HEK293T (cell line): ENCODE results near the gene FNDC3B.

ENCODE experiments used
- ARNT ChIP-seq: fragments of 450-650 bp; IDR thresholded peaks from 2 replicates; pipeline ENCODE4 v1.6.1; 2017; ENCODE audit warnings: mild to moderate bottlenecking
- BHLHE40 ChIP-seq: fragments of 450-650 bp; IDR thresholded peaks from 2 replicates; pipeline ENCODE4 v1.6.1; 2016; ENCODE audit warnings: mild to moderate bottlenecking, moderate library complexity, borderline replicate concordance
- FOXA1 ChIP-seq: fragments of 450-650 bp; IDR thresholded peaks from 2 replicates; pipeline ENCODE4 v1.6.1; 2016; ENCODE audit warnings: mild to moderate bottlenecking
- FOXK2 ChIP-seq: fragments of 450-650 bp; IDR thresholded peaks from 2 replicates; pipeline ENCODE4 v1.6.1; 2016; ENCODE audit warnings: mild to moderate bottlenecking
- HDGF ChIP-seq: fragments of 450-650 bp; IDR thresholded peaks from 2 replicates; pipeline ENCODE4 v1.6.1; 2017; ENCODE audit warnings: antibody characterized with exemption, borderline replicate concordance
- L3MBTL2 ChIP-seq: fragments of 450-650 bp; conservative IDR thresholded peaks from 2 replicates; pipeline ENCODE4 v1.6.1; 2016; ENCODE audit warnings: mild to moderate bottlenecking
- NFRKB ChIP-seq: fragments of 450-650 bp; IDR thresholded peaks from 2 replicates; pipeline ENCODE4 v1.6.1; 2016; ENCODE audit warnings: mild to moderate bottlenecking, moderate library complexity

DNA sequence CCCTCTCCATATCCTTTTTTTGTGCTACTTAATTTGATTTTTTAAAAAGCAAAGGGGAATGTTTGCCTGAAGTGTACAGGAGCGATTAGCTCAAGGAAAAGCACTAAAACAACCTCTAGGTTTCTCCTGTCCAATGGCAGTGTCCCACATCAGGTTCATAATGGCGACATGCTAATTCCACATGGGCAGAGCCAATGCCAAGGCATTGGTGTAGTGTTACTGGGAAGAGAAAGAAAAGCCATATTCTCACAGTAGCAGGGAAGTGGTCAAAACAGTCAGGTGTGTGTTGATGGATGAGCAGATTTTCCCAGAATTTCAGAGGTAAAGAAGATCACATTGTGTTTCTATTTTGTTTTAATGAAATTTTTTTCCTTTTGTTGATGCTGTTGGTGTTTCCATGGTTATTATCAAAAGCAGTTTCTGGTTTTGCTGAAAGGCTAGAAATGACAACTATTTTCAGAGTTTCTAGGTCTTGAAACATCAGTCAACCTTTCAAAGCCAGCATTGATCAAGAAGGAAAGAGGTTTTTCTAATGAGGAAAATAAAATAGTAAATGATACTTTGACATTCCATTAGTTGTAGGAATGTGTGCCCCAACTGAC lies 65.2 kb downstream of the FNDC3B start:
- TF ChIP-seq ARNT: no peak
- no peak for TF ChIP-seq FOXA1
- no peak for TF ChIP-seq HDGF
- TF ChIP-seq FOXK2: no peak
- TF ChIP-seq L3MBTL2: no peak
- no peak for TF ChIP-seq BHLHE40
- no peak for TF ChIP-seq NFRKB
